ENCODE data around the gene MROH7.

MROH7 gene

DNA sequence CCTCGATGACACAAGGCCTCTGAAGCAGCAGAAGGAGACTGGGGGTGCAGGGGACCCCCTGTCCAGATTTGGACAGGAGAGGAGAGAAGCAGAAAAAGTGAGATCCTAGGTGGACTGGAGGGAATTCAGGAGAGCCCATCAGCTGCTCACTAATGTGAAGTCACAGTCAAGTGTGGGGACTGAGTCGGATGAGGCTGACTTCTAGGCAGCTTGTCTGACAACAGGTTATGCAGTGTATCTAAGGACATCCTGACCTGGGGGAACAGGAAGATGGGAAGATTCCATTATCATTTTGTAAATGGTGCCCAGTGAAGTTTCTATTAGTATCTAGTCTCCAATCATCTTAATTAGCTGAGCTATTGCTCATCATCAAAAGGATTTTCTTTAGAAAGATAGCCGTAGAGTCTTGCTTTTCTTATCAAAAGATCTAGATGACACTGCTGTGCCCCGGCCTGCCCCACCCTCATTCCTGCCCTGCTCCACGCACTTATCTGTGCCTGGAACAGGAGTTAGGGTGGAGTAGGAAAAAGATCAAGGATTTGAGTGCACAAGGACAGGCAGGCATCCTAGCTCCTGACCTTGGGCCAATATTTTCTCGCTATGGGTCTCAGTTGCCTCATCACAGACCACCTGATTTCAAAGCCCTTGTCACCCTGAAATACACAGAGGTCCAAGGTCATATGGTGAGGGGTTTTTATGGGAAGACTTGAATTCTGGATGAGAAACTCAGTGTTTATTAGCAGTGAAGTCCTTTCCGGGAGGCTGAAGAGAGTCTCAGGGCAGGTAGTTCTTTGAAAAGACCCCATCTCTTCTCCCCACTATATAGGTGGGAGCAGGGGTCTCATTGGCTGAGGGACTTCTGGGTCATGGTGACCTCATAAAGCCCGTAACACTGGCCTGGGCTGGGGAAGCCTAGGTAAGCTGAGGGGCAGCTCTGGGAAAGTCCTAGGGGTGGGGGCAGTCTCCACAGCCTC, at the start of gene MROH7:
TSS of gene MROH7 (plus strand) at position 924 of the 974 bp plus-strand sequence. CDS start 11,141 bp downstream, outside the sequence.
- DNase-seq: no peak

DNA sequence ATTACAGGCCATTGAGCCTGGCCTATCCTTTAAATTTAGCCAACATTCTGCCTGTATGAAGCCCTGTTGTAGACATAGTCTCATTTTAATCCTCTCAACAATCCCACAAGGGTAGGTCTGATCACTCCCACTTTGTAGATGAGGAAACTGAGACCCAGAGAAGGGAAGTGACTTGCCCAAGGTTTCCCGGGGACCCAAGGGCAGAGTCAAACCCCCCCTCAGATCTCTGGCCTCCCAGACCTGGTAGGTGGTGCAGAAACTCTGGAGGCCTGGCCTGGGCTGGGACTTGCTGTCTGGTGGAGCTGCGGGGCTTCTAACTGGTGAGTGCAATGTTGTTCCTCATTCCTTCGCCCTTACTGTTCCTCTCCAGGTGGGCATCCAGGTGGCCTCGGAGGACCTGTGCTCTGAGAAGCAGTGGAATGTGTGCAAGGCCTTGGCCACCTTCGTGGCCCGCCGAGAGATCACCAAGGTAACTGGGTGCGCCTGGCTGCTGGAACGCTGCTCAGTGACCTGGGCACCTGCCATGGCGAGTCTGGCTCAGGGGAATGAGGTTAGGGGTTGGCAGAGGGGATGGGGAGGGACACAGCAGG, 47.9 kb upstream of the MROH7 start:
- DNase-seq: no peak

DNA sequence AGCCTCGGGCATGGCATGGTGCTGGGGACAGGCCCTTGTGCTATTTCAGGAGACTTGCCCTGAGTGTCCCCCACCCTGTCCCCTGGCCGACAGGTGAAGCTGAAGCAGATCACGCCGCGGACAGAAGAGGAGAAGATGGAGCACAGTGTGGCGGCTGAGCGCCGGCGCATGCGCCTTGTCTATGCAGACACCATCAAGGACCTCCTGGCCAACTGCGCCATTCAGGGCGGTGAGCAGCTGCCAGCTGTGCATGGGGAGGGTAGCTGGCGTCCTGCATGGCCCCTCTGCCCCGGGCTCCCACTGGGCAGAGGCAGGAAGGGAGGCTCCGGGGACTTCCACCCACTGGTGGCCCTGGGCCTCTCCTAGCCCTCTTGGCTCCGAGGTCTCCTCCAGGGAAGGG, 47.1 kb upstream of the MROH7 start:
- DNase-seq: no peak

DNA sequence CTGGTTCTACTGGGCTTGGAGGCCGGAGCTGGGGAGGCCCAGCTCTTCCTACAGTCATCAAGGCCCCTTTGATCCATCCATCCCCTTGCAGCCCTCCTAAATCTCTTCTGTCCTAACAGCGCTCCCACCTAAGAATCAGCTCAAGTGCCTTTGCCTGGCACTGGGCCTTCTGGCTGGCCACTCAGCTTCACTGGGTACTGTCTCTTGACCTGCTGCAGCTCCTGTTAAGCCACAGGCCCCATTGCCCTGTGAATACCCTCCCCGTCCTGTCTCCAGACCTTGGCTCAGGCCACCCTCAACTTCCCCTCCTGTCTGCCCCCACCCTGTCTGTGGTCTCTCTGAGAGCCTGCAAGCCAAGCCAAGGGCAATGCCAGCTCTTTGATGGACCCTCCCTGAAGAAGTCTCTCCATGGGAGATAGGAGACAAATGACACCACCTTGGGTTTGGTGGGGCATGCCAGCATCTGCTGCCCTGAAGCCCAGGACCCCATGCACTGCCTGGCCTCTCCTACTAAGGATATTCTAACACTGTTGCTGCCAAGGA, 45.6 kb upstream of the MROH7 start:
- DNase-seq: no peak

DNA sequence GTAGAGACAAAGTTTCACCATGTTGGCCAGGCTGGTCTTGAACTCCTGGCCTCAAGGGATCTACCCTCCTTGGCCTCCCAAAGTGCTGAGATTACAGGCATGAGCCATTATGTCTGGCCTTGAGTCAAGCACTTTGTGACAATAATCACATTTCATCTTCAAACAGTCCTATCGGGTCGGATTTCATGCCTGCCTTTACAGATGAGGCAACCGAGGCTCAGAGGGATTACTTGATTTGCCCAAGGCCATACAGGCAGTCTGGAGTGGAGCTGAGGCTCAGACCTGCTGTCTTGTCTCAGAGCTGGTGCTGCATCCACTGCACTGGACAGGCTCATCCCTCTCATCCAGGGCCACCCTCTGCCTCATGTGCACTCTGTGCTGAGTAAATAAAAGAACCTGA, 44.8 kb upstream of the MROH7 start:
- DNase-seq: no peak

DNA sequence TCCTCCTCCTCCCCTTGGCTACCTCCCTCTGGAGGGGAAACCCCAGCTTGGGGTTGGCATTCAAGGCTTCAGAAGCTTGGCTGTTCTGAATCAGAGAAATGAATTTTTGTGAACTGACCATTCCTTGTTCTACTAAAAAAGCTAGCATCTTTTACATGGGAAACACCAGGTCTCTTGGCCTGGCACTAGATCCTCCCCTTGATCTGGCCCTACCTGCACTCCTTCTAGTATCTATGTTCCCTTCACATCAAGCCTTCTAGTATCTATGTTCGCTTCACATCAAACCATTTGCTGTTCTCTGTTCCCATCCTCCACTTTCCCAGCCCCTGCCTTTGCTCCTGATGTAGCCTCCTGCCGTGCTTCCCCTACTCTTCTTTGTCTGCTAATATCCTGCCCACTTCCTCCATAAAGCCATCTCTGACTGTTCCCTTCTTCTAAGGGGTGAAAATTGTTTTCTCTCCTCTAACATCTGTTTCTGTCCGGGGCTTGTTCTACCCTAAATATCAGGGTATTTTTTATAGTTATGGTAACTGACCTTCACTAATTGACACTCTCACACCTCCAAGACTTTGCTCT, 44.0 kb upstream of the MROH7 start:
- DNase-seq: no peak

DNA sequence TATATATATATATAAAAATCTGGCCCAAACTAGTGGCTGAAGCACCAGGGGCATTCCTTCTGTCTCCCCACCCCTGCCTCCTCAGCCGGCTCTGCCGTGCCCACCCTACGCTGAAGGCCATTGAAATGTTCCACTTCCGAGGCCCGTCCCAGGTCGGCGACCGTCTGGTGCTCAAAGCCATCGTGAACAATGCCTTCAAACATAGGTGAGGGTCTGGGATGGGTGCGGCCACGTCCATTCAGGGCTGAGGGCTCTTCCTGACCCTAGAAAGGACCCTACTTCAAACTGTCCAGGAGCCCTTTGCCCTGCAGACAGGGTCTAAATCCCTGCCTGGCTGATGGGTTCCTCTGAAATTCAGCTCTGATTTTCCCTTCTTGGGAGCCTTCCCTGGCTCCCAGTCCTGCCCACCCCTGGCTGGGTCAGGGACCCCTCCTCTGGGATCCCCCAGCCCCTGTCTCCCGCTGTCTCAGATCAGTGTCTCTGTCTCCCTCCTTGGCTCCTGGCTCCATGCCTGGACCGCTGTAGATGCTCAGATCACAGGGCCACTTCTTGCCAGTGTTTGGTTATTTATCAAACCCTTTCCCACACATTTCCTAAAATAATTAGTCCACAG, 42.3 kb upstream of the MROH7 start:
- DNase-seq: no peak

DNA sequence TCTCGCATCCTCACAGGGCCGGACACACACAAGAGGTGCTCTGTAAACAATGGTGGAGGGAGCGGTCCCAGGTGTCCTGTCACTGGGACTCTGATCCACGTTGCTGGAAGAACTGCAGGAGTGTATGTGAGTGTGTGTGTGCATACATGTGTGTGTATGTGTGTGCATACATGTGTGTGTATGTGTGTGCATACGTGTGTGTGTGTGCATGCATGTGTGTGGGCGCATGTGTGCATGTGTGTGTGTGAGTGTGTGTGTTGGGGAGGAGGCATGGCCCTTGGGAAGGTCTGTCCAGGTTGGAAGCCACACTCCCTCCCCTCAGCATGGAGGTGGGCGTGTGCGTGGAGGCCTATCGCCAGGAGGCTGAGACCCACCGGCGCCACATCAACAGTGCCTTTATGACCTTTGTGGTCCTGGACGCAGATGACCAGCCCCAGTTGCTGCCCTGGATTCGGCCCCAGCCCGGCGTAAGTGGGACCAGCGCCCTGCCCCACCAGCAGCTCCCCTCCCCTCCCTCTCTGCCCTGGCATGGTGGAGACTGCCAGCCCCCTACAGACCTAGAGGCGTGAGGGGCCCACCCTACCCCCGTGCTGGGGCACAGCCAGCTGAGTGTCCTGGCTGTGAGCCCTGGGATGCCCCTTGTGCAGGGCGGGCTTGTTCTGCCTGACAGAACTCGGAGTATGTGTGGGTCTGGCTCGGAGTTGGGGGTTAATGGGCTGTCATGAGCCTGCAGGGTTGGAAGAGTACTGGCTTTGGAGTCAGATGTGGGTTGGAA, 40.5 kb upstream of the MROH7 start:
- peak in 1 of 14 donors; percentile 2 for DNase-seq

DNA sequence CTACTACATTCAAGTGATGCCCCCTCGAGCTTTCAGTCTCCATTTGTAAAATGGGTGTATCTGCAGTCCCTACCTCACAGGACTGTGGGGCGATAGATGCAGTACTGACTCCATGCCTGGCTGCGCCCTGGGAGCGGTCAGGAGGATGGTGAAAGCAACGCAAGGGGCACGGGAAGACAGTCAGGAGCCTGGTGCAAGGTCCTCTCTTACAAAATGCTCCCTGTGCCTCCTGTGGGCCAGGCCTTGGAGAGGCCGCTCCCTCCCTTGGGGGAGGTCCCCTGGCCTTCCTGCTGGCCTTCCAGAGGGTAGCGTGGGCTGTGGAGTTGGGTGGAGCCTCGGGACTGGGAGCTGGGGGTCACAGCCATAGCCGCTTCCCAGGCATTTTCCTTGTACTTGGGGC, 39.9 kb upstream of the MROH7 start:
- DNase-seq: no peak

DNA sequence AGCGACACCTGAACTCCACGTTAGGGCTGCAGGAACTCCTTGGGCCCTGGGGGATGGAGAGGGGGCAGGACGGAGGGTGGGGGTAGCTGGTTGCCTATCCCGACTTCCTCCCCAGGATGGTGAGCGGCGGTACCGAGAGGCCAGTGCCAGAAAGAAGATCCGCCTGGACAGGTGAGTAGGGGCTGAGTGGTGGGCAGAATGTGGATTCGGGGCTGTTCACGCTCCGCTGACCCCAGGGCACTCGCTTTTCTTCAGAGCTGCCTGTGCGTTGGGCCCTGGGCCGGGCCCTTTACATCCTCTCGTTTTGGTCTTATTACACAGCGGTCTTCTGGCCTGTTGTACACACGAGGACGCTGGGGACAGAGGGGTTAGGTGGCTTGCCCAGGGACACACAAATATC, 39.0 kb upstream of the MROH7 start:
- DNase-seq: no peak

DNA sequence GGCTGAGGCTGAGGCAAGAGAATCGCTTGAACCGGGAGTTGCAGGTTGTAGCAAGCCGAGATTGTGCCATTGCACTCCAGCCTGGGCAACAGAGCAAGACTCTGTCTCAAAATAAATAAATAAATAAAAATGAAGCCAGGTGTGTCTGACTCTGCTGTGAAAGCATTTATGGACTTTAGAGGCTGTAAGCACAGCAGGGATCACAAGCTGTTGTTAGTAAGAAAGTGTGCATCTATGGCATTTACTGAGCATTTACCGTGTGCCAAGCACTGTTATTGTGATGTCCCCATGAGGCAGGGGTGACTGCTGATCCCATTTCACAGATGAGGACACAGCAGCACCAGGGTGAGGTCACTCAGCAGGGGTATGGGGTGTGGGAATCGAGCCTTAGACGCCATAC, 38.3 kb upstream of the MROH7 start:
- no peak for DNase-seq

DNA sequence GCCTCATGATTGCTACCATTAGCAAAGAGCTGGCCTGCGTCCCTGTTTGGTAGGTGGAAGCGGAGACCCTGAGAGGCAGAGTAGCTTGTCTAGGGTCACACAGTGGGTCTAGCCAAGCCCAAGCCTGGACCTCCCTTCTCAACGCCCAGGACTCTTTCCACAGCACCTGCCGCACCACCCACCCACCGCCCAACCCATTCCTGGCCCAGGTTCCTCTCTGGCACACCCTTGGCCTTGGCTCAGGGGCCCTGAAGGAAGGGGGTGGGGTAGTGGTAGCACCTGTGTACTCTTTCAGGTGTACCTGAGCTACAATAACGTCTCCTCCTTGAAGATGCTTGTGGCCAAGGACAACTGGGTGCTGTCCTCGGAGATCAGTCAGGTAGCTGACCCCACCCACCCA, 37.5 kb upstream of the MROH7 start:
- DNase-seq: no peak

DNA sequence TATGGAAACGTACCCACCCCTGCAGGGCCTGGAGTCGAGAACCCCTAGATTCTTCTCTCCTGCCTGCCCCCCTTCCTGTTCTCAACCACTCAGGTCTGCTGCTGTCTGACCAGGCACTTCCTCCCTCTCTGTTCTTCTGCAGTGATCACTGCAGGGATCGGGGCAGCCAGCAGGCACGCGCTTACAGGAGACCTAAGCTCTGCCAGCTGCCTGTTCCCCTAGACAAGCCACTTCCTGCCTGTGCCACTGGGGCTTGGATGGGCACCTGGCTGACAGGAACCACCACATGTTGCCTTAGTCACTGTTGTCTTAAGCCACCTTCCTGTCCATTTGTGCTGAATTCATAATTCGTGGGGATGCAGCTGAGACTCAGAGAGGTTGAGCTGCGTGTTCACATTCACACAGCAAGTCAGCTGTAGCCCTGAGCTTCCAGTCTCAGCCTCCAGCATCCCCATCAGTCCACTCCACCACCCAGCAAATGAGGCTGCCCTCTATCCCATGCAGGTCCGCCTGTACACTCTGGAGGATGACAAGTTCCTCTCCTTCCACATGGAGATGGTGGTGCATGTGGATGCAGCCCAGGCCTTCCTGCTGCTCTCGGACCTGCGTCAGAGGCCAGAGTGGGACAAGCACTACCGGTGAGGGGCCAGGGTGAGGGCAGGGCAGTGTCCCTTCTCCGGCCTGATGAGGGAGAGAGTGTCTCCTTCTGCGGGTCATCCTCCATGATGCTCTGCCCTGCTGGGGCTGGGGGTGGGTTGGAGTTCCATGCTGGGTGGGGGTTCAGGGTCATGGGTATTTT, 36.8 kb upstream of the MROH7 start:
- no peak for DNase-seq

DNA sequence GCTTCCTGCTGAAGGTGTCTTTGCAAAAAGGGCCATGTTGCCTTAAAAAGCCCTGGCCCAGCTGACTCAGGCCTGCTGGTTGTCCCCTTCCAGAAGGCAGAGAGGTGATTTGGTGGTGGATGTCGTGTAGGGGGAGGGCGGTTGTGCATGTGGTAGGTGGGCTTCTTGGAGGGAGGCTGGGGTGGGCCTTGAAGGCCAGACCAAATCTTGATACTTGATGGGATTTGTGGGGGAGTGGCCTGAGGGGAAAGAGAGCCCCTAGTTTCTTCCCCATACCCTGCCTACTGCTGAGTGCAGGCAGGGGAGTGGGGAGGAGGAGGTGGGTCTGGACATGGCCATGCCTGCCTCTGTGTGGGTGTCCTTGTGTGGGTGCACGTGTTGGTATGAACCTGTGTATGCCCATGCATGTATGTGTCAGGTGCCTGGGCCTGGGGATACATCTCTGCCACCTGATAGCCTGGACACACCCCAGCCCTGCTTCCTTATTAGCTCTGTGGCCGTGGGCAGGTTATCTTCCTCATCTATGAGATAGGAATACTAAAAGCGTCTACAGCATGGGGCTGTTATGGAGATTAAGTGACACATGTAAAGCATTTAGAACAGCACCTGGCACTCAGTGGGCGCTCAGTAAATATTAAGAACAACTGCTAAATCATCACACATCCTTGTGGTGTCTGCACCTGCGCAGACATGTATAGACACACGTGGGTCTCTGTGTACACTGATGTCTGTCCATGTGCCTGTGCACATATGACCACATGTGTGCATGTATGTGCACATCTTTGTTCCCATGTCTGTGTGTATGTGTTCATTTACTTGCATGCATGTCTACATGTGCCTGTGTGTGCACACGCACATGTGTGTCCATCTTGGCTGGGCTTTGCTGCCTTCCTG, 35.2 kb upstream of the MROH7 start:
- no peak for DNase-seq

DNA sequence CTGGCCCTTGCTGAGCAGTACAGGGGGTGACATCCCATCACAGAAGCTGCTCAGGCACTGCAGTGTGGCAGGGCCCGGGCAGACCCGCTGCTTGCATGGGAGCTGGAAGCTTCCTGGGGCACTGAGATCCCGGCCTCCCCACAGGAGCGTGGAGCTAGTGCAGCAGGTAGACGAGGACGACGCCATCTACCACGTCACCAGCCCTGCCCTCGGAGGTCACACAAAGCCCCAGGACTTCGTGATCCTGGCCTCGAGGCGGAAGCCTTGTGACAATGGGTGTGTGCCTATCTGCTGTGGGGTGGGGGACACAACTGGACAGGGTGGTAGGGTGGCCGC, 34.6 kb upstream of the MROH7 start:
- no peak for DNase-seq

DNA sequence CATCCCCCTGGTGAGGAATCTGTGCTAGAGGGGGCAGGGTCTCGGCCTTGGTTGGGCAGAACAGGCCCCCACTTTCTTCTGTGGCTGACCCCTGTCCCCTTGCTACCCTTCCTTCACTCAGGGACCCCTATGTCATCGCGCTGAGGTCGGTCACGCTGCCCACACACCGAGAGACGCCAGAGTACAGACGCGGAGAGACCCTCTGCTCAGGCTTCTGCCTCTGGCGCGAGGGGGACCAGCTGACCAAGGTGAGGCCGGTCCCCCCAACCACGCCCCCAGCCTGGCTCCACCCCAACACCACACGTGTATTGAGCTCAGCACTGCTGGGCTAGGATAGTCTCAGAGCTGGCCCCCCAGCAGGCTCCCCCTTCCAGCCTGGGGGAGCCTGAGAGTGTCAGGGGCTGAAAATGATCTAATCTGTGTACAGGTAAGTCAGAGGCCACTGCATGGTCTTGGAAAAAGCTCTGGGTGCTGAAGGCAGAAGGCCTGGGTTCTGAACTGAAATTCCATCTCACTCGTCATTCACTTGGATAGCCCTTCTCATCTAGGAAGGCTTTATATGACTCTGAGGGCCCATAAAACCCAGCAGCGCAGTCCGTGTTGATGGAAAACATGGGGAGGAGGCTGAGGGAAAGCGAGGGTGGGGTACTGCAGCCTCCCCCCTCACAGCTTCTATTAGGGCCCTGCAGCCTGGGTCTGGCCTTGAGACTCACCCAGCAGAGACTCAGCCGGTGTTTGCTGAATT, 33.6 kb upstream of the MROH7 start:
- DNase-seq: no peak

DNA sequence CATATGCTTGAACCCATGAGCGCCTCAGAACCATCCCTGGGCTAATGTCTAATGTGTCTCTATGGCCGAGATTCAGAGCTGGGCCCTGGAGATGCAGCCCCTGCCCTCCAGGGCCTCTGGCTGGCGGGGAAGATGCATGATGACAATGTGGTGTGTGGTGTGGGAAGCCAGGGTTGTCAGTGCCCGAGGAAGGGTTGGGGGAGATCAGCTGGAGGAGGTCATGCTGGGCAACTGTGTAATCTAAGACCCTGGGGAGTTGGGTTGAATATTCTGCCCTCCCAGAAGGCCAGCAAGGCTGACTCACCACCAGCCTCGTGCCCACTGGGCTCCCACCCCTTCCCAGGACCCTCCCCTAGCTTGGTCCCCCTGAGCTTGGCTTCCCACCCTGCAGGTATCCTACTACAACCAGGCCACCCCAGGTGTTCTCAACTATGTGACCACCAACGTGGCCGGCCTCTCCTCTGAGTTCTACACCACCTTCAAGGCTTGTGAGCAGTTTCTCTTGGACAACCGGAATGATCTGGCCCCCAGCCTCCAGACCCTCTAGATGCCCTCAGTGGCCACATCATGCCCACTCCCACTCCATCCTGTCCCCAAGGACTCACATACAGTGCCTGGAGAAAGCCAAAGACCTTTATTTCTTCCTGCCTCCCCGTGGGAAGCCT, 32.9 kb upstream of the MROH7 start:
- DNase-seq: no peak

DNA sequence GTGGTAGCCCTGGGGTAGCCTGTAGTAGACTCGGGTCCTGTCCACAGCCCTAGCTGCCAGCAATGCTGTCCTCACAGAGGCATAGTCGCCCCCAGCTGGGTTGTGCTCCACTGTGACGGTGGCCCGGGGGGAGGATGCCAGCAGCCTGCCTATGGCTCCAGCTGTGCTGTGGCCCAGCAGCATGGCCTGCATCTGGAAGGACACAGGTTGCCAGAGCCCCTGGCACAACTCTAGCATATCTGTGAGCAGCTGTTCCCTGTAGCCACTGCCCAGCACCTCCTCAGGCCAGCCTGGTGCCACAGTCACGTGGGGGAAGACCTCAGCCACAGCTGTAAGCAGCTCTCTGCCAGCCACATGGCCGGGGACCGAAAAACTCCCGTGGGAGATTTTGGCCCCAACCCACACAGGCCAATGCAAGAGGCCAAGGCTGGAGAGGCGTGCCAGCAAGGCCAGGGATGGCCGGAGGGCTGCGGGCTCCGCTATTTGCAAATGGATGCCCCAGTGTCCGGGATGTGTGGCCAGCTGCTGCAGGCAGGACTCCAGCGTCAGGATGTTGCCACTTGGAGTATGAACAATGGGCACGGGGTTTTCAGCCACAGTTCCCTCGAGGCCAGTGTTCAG, 32.2 kb upstream of the MROH7 start:
- DNase-seq: peak in 7 of 14 donors; percentile 7 to 51 (median 31)

Data from C1 segment of cervical spinal cord (tissue), 14 donors.